HEK293T (cell line): Measurements from ENCODE around the gene MOV10.

Source experiments
- ARNT ChIP-seq: fragments of 450-650 bp; IDR thresholded peaks from 2 replicates; pipeline ENCODE4 v1.6.1; 2017; ENCODE audit warnings: mild to moderate bottlenecking
- BHLHE40 ChIP-seq: fragments of 450-650 bp; IDR thresholded peaks from 2 replicates; pipeline ENCODE4 v1.6.1; 2016; ENCODE audit warnings: mild to moderate bottlenecking, moderate library complexity, borderline replicate concordance
- CTBP1 ChIP-seq: fragments of 450-650 bp; IDR thresholded peaks from 2 replicates; pipeline ENCODE4 v1.6.1; 2016; ENCODE audit warnings: borderline replicate concordance
- FOXA1 ChIP-seq: fragments of 450-650 bp; IDR thresholded peaks from 2 replicates; pipeline ENCODE4 v1.6.1; 2016; ENCODE audit warnings: mild to moderate bottlenecking
- FOXK2 ChIP-seq: fragments of 450-650 bp; IDR thresholded peaks from 2 replicates; pipeline ENCODE4 v1.6.1; 2016; ENCODE audit warnings: mild to moderate bottlenecking
- FOXM1 ChIP-seq: fragments of 450-650 bp; IDR thresholded peaks from 2 replicates; pipeline ENCODE4 v1.6.1; 2017; ENCODE audit warnings: mild to moderate bottlenecking, borderline replicate concordance
- L3MBTL2 ChIP-seq: fragments of 450-650 bp; conservative IDR thresholded peaks from 2 replicates; pipeline ENCODE4 v1.6.1; 2016; ENCODE audit warnings: mild to moderate bottlenecking
- LEF1 ChIP-seq: fragments of 450-650 bp; IDR thresholded peaks from 2 replicates; pipeline ENCODE4 v1.6.1; 2017; ENCODE audit warnings: mild to moderate bottlenecking, borderline replicate concordance
- NFRKB ChIP-seq: fragments of 450-650 bp; IDR thresholded peaks from 2 replicates; pipeline ENCODE4 v1.6.1; 2016; ENCODE audit warnings: mild to moderate bottlenecking, moderate library complexity
- PKNOX1 ChIP-seq: fragments of 450-650 bp; IDR thresholded peaks from 2 replicates; pipeline ENCODE4 v1.6.1; 2016
- SP1 ChIP-seq: fragments of 450-650 bp; IDR thresholded peaks from 2 replicates; pipeline ENCODE4 v1.6.1; 2017
- TARDBP ChIP-seq: fragments of 450-650 bp; IDR thresholded peaks from 2 replicates; pipeline ENCODE4 v1.6.1; 2016
- ZNF384 ChIP-seq: fragments of 450-650 bp; IDR thresholded peaks from 2 replicates; pipeline ENCODE4 v1.6.1; 2016

DNA sequence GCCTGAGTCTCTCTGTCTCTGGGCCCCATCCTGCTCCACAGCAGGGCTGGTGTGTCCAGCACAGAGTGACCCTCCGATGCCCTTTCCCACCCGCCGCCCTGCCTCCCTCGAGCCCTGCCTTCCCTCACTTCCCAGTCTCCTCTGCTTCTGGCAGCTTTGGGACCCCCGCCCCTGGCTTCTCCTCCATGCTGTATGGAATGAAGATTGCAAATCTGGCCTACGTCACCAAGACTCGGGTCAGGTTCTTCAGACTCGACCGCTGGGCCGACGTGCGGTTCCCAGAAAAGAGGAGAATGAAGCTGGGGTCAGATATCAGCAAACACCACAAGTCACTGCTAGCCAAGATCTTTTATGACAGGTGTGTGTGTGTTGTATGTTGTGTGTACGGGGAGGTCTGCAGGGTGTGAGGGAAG lies 14.3 kb downstream of the MOV10 start:
- TF ChIP-seq BHLHE40 (no peak), CTBP1 (no peak), LEF1 (no peak), FOXK2 (no peak), FOXM1 (no peak), ZNF384 (no peak), SP1 (no peak), FOXA1 (no peak), TARDBP (no peak), PKNOX1 (no peak), NFRKB (no peak), L3MBTL2 (no peak), ARNT (no peak)
